ENCODE results near the gene LRRN4.

Gene LRRN4

DNA sequence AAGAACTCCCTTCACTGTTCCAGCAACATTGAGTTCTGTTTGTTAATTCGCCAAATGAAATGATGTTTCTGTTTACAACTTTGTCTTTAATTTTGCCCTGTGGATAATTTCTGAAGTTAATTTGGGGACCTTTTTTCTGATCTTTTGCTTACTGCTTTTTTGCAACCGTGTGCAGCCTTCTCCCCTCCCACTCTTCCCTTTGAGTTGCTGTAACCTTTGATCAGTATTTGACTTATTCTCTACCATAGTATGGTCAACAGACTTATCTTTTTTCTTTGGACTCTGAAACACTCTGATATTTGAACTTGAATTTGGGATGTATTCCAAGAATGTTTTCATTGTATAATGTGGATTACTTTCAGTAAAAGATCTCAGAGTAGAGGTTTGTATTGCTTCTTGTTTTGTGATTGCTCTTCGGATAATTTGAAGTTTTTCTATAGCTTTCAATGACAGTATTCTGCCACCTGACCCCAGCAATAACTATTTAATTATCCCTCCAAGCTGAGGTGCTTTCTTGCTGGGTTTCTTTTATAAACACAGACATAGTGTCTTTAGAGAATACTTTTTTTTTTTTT is 46.2 kb downstream of the LRRN4 start:
- DNase-seq (ENCODE audit: low read depth): no peak
- TF ChIP-seq, protein P1, sequence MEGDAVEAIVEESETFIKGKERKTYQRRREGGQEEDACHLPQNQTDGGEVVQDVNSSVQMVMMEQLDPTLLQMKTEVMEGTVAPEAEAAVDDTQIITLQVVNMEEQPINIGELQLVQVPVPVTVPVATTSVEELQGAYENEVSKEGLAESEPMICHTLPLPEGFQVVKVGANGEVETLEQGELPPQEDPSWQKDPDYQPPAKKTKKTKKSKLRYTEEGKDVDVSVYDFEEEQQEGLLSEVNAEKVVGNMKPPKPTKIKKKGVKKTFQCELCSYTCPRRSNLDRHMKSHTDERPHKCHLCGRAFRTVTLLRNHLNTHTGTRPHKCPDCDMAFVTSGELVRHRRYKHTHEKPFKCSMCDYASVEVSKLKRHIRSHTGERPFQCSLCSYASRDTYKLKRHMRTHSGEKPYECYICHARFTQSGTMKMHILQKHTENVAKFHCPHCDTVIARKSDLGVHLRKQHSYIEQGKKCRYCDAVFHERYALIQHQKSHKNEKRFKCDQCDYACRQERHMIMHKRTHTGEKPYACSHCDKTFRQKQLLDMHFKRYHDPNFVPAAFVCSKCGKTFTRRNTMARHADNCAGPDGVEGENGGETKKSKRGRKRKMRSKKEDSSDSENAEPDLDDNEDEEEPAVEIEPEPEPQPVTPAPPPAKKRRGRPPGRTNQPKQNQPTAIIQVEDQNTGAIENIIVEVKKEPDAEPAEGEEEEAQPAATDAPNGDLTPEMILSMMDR (conservative IDR thresholded peaks at IDR 0.05; ENCODE audit: low read depth, low read length): no peak
- H3K4me3 ChIP-seq (ENCODE audit: low read depth, low read length): peak overlapping the region; percentile 77

GRCh38 chr20:6007094-6007528 is 46.7 kb downstream of the LRRN4 start:
- no peak for DNase-seq (ENCODE audit: low read depth)
- H3K4me3 ChIP-seq (ENCODE audit: low read depth, low read length): peak overlapping the region; percentile 77
- TF ChIP-seq, protein P1 (conservative IDR thresholded peaks at IDR 0.05; ENCODE audit: low read depth, low read length): no peak

GRCh38 chr20:6006603-6006949 is 47.3 kb downstream of the LRRN4 start:
- peak overlapping the region; percentile 77 for H3K4me3 ChIP-seq (ENCODE audit: low read depth, low read length)
- TF ChIP-seq, protein P1 (conservative IDR thresholded peaks at IDR 0.05; ENCODE audit: low read depth, low read length): no peak
- DNase-seq (ENCODE audit: low read depth): no peak

DNA sequence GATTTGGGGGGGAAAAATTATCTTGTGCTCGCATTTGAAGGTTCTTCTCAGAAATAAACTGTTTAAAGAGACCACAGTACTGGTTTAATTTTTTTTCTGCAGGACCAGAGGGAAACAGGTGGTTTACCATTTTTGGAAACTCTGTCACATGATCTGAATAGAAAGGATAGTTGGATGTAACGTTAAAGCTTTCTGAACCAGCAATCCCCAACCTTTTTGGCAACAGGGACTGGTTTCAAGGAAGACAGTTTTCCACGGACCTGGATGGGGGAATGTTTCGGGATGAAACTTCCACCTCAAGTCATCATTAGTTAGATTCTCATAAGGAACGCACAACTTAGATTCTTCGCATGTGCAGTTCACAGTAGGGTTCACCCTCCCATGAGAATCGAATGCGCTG is 53.0 kb downstream of the LRRN4 start:
- no peak overlapping the region for H3K4me3 ChIP-seq (ENCODE audit: low read depth, low read length)
- TF ChIP-seq, protein P1 (conservative IDR thresholded peaks at IDR 0.05; ENCODE audit: low read depth, low read length): no peak
- no peak for DNase-seq (ENCODE audit: low read depth)

GRCh38 chr20:5999783-6000182 is 54.1 kb downstream of the LRRN4 start:
- H3K4me3 ChIP-seq (ENCODE audit: low read depth, low read length): no peak overlapping the region
- DNase-seq (ENCODE audit: low read depth): no peak

GRCh38 chr20:5996765-5997164 is 57.1 kb downstream of the LRRN4 start:
- TF ChIP-seq, protein P1 (conservative IDR thresholded peaks at IDR 0.05; ENCODE audit: low read depth, low read length): no peak
- no peak overlapping the region for H3K4me3 ChIP-seq (ENCODE audit: low read depth, low read length)
- DNase-seq (ENCODE audit: low read depth): no peak

More at GRCh38 chr20:5999783-6000182, 54.1 kb downstream of the LRRN4 start:
- TF ChIP-seq, protein P1 (conservative IDR thresholded peaks at IDR 0.05; ENCODE audit: low read depth, low read length): no peak
